CD4-positive, alpha-beta T cell treated with Interleukin-17A for 4 hours (primary cell): ENCODE measurements around the gene CLEC16A.

ENCODE experiments used
- DNase-seq: peaks from one replicate; pipeline ENCODE4 v3.0.0-alpha.2; 2020; ENCODE audit warnings: mixed read lengths

The CLEC16A gene

GRCh38 chr16:11128211-11129141, 184.1 kb downstream of the CLEC16A start:
- no peak for DNase-seq

- no peak for DNase-seq
Observed at GRCh38 chr16:11129378-11129781, 185.0 kb downstream of the CLEC16A start.

GRCh38 chr16:11130978-11131665, 186.8 kb downstream of the CLEC16A start:
- DNase-seq, result no peak

- no peak for DNase-seq
Observed at GRCh38 chr16:11131706-11132105, 187.3 kb downstream of the CLEC16A start.

GRCh38 chr16:11133344-11133943, 189.1 kb downstream of the CLEC16A start:
- no peak for DNase-seq

- no peak for DNase-seq
Observed at GRCh38 chr16:11134722-11135463, 190.5 kb downstream of the CLEC16A start.

- no peak for DNase-seq
Observed at GRCh38 chr16:11135464-11135973, 191.2 kb downstream of the CLEC16A start.

GRCh38 chr16:11136600-11136999, 192.2 kb downstream of the CLEC16A start:
- DNase-seq, result no peak

- DNase-seq, result no peak
Observed at GRCh38 chr16:11138022-11138768, 193.8 kb downstream of the CLEC16A start.

- DNase-seq, result no peak
Observed at GRCh38 chr16:11138769-11139325, 194.5 kb downstream of the CLEC16A start.

- no peak for DNase-seq
Observed at GRCh38 chr16:11139326-11140097, 195.1 kb downstream of the CLEC16A start.

GRCh38 chr16:11140098-11140375, 195.7 kb downstream of the CLEC16A start:
- peak; percentile 61 for DNase-seq

GRCh38 chr16:11140466-11140865, 196.1 kb downstream of the CLEC16A start:
- DNase-seq, result no peak

- no peak for DNase-seq
Observed at GRCh38 chr16:11140867-11141266, 196.5 kb downstream of the CLEC16A start.

GRCh38 chr16:11141409-11142260, 197.3 kb downstream of the CLEC16A start:
- DNase-seq, result no peak

GRCh38 chr16:11142261-11142630, 197.9 kb downstream of the CLEC16A start:
- DNase-seq, result no peak

GRCh38 chr16:11142951-11143350, 198.6 kb downstream of the CLEC16A start:
- no peak for DNase-seq

- DNase-seq, result no peak
Observed at GRCh38 chr16:11143372-11144035, 199.1 kb downstream of the CLEC16A start.

GRCh38 chr16:11144122-11144521, 199.8 kb downstream of the CLEC16A start:
- DNase-seq, result no peak
